Fibroblast of the aortic adventitia (primary cell): ENCODE data around the gene TFB2M. TPM values are rescaled to one million over a fixed set of nuclear protein-coding genes. Genes with fewer than 3 reads are reported as not detected.

Experiments
- DNase-seq: peaks from one replicate; pipeline ENCODE4 v3.0.0-alpha.2; 2010; ENCODE audit warnings: low read depth
- H3K4me3 ChIP-seq: 2 replicates; pipeline ENCODE4 v1.5.1; 2011; ENCODE audit warnings: low read depth, mild to moderate bottlenecking, control low read depth, low read length, moderate library complexity
- CTCF ChIP-seq: IDR thresholded peaks from 2 replicates; pipeline ENCODE4 v1.5.1; 2011; ENCODE audit warnings: mild to moderate bottlenecking, low read length, control low read depth, inconsistent platforms; ENCODE audit not compliant: insufficient read depth
- total RNA-seq: library from RNA; depleted of rRNA; stranded (reverse); fragments of >200 nt; gene quantifications from 2 replicates; pipeline ENCODE4 v1.2.3, GENCODE V29; 2012; ENCODE audit warnings: low replicate concordance

Gene TFB2M
- total RNA-seq, 1 donor: 22.2 TPM

- H3K4me3 ChIP-seq: no peak overlapping the region
- no peak for TF ChIP-seq CTCF
- DNase-seq: peak; percentile 30
These were observed 36.1 kb upstream of the TFB2M start for GRCh38 chr1:246602194-246602593.

- no peak for TF ChIP-seq CTCF
- DNase-seq: no peak
- no peak overlapping the region for H3K4me3 ChIP-seq
These were observed 34.5 kb upstream of the TFB2M start for GRCh38 chr1:246600579-246600978.

GRCh38 chr1:246599315-246599714 is 33.3 kb upstream of the TFB2M start:
- no peak for DNase-seq
- TF ChIP-seq CTCF: no peak
- no peak overlapping the region for H3K4me3 ChIP-seq

GRCh38 chr1:246597971-246598370 is 31.9 kb upstream of the TFB2M start:
- no peak for DNase-seq
- TF ChIP-seq CTCF: no peak
- H3K4me3 ChIP-seq: no peak overlapping the region

GRCh38 chr1:246597340-246597739 is 31.3 kb upstream of the TFB2M start:
- no peak for TF ChIP-seq CTCF
- DNase-seq: peak; percentile 82
- no peak overlapping the region for H3K4me3 ChIP-seq

GRCh38 chr1:246595146-246595545 is 29.1 kb upstream of the TFB2M start:
- no peak for TF ChIP-seq CTCF
- no peak for DNase-seq
- H3K4me3 ChIP-seq: no peak overlapping the region

GRCh38 chr1:246592695-246593094 is 26.6 kb upstream of the TFB2M start:
- no peak for TF ChIP-seq CTCF
- H3K4me3 ChIP-seq: no peak overlapping the region
- peak; percentile 99 for DNase-seq
